Transverse colon (tissue), 3 donors: ENCODE data around the gene LARGE1.

Experiments
- POLR2A ChIP-seq: fragments of 450-650 bp; IDR thresholded peaks from one replicate; pipeline ENCODE4 v1.6.1; 2016; ENCODE audit warnings: antibody characterized with exemption, mild to moderate bottlenecking, moderate library complexity
- TF ChIP-seq, protein P1 (sequence below), 5 experiments: fragments of 200-600 bp in 3 of 5; fragments of 450-650 bp in 2 of 5; sonication (generic) in 3 of 5; IDR thresholded peaks; 1 replicate in 2 of 5; 2 replicates in 3 of 5; pipeline ENCODE4 v1.5.1; 2016 to 2017; ENCODE audit warnings: antibody characterized with exemption in 5 of 5, inconsistent platforms in 3 of 5, mild to moderate bottlenecking in 2 of 5, moderate library complexity in 1 of 5

GRCh38 chr22:33884829-33885228, 35.4 kb downstream of the LARGE1 start:
- TF ChIP-seq, protein P1, sequence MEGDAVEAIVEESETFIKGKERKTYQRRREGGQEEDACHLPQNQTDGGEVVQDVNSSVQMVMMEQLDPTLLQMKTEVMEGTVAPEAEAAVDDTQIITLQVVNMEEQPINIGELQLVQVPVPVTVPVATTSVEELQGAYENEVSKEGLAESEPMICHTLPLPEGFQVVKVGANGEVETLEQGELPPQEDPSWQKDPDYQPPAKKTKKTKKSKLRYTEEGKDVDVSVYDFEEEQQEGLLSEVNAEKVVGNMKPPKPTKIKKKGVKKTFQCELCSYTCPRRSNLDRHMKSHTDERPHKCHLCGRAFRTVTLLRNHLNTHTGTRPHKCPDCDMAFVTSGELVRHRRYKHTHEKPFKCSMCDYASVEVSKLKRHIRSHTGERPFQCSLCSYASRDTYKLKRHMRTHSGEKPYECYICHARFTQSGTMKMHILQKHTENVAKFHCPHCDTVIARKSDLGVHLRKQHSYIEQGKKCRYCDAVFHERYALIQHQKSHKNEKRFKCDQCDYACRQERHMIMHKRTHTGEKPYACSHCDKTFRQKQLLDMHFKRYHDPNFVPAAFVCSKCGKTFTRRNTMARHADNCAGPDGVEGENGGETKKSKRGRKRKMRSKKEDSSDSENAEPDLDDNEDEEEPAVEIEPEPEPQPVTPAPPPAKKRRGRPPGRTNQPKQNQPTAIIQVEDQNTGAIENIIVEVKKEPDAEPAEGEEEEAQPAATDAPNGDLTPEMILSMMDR (IDR thresholded peaks at IDR 0.05) = no peak
- no peak for TF ChIP-seq POLR2A
